ENCODE data around the gene PLEKHG4B.
"Not testable (repeated sequence)": the region's sequence is repeated elsewhere in the genome, so short reads cannot be mapped to it uniquely, and the experiment has no call there.

The PLEKHG4B gene, protein sequence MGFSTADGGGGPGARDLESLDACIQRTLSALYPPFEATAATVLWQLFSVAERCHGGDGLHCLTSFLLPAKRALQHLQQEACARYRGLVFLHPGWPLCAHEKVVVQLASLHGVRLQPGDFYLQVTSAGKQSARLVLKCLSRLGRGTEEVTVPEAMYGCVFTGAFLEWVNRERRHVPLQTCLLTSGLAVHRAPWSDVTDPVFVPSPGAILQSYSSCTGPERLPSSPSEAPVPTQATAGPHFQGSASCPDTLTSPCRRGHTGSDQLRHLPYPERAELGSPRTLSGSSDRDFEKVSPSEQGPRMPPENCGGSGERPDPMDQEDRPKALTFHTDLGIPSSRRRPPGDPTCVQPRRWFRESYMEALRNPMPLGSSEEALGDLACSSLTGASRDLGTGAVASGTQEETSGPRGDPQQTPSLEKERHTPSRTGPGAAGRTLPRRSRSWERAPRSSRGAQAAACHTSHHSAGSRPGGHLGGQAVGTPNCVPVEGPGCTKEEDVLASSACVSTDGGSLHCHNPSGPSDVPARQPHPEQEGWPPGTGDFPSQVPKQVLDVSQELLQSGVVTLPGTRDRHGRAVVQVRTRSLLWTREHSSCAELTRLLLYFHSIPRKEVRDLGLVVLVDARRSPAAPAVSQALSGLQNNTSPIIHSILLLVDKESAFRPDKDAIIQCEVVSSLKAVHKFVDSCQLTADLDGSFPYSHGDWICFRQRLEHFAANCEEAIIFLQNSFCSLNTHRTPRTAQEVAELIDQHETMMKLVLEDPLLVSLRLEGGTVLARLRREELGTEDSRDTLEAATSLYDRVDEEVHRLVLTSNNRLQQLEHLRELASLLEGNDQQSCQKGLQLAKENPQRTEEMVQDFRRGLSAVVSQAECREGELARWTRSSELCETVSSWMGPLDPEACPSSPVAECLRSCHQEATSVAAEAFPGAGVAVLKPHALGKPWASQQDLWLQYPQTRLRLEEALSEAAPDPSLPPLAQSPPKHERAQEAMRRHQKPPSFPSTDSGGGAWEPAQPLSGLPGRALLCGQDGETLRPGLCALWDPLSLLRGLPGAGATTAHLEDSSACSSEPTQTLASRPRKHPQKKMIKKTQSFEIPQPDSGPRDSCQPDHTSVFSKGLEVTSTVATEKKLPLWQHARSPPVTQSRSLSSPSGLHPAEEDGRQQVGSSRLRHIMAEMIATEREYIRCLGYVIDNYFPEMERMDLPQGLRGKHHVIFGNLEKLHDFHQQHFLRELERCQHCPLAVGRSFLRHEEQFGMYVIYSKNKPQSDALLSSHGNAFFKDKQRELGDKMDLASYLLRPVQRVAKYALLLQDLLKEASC (N-terminal part only)

DNA sequence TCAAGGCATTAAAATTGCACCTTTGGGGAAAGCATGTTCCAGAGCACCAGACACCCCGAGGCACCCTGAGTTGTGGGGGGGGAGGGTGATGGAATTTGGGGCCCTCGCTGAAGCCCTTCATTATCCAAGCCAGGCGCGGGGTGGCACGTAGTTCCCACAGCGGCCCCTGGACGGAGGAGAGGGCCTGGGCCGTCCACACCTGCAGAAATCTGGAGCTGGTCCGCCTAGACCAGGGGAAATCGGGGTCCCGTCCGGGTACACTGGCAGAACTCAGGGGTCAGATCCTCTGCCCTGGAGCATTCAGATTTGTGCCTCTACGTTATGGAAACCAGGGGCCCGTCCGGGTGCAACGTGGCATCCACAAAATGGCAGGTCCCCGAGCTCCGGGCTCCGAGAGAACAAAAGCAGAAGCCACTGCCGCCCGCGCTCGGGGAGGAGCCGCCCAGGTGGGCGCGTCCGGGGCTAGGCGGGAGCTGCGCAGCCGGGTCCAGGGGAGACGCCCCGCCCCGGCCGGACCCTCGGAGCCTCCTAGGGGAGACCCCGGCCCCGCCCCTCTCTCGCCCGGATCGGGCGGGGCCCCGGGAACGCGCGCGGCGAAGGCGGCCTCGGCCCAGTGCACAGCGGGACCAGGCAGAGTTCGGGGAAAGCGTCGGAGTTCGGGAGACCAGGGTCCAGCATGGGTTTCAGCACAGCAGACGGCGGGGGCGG lies at the start of gene PLEKHG4B:
Gene PLEKHG4B (plus strand): TSS at position 613 of the 708 bp plus-strand sequence. CDS start 64 bp downstream, at position 677.
- Histone ChIP-seq H3K9me3 (ENCODE audit: insufficient read depth, low read length, severe bottlenecking) (no peaks in the 10 kb centered on the region), H3K4me3 (ENCODE audit: low read depth in 1 of 2, low read length in 2 of 2) (no peak within 1 kb of the TSS), H3K27ac (ENCODE audit: low read length) (no peak within 1 kb of the TSS), H3K79me2 (ENCODE audit: insufficient read depth, low read length) (no peaks in the 10 kb centered on the region), H2AFZ (ENCODE audit: low read depth, low read length) (no peak within 1 kb of the TSS), H3K4me1 (ENCODE audit: insufficient read depth, low read length) (no peaks in the 10 kb centered on the region), H3K9ac (ENCODE audit: low read depth, low read length) (no peak within 1 kb of the TSS), H3K27me3 (ENCODE audit: insufficient read depth, low read length, poor library complexity) (peaks cover 2% of the 10 kb centered on the region), H4K20me1 (ENCODE audit: insufficient read depth, low read length) (no peaks in the 10 kb centered on the region; the same call in 1 of the 2 replicates), H3K36me3 (ENCODE audit: insufficient read depth, low read length) (no peaks in the 10 kb centered on the region), H3K4me2 (ENCODE audit: insufficient read depth, low read length) (no peak within 1 kb of the TSS)
- no peak for DNase-seq
- TF ChIP-seq EZH2 (IDR thresholded peaks at IDR 0.05; ENCODE audit: borderline replicate concordance, low read depth, low read length, severe bottlenecking) = no peak
- TF ChIP-seq, protein P1, sequence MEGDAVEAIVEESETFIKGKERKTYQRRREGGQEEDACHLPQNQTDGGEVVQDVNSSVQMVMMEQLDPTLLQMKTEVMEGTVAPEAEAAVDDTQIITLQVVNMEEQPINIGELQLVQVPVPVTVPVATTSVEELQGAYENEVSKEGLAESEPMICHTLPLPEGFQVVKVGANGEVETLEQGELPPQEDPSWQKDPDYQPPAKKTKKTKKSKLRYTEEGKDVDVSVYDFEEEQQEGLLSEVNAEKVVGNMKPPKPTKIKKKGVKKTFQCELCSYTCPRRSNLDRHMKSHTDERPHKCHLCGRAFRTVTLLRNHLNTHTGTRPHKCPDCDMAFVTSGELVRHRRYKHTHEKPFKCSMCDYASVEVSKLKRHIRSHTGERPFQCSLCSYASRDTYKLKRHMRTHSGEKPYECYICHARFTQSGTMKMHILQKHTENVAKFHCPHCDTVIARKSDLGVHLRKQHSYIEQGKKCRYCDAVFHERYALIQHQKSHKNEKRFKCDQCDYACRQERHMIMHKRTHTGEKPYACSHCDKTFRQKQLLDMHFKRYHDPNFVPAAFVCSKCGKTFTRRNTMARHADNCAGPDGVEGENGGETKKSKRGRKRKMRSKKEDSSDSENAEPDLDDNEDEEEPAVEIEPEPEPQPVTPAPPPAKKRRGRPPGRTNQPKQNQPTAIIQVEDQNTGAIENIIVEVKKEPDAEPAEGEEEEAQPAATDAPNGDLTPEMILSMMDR (IDR thresholded peaks at IDR 0.05; ENCODE audit: borderline replicate concordance, extremely low read depth, low read length, poor library complexity, severe bottlenecking) = no peak
- no peak for ATAC-seq (ENCODE audit: insufficient read depth, low read depth)

DNA sequence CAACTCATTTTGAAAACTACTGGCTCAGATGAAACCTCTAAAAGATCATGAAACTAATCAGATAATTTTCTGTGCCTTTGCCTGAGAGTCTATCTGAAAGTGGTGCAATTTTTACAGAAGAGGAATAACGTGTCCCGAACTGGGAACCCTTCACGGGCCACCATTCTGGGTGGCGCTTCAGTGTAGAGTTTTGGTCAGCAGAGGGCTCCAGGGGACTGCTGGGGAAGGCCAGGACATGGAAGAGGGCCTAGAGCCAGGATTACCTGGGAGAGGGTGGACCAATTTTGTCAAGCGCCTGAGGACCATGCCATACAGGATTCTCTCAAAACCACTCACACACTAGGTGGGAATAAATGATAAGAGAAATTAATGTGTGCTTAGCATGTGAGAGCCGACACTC lies 49.7 kb upstream of the PLEKHG4B start:
- TF ChIP-seq EZH2 (IDR thresholded peaks at IDR 0.05; ENCODE audit: borderline replicate concordance, low read depth, low read length, severe bottlenecking) = no peak
- TF ChIP-seq, protein P1 (IDR thresholded peaks at IDR 0.05; ENCODE audit: borderline replicate concordance, extremely low read depth, low read length, poor library complexity, severe bottlenecking) = peak; percentile 40
- H3K36me3 ChIP-seq (ENCODE audit: insufficient read depth, low read length) = no peaks in the 10 kb centered on the region
- H3K27ac ChIP-seq (ENCODE audit: low read length) = no peak overlapping the region
- no peak overlapping the region for H3K4me3 ChIP-seq (ENCODE audit: low read depth in 1 of 2, low read length in 2 of 2)
- ATAC-seq (ENCODE audit: insufficient read depth, low read depth) (no peak; the same call in 2 of the 3 replicates), DNase-seq (no peak)
- H3K9me3 ChIP-seq (ENCODE audit: insufficient read depth, low read length, severe bottlenecking) = no peaks in the 10 kb centered on the region
- no peaks in the 10 kb centered on the region for H3K79me2 ChIP-seq (ENCODE audit: insufficient read depth, low read length)
- no peaks in the 10 kb centered on the region for H3K4me1 ChIP-seq (ENCODE audit: insufficient read depth, low read length)
- H3K27me3 ChIP-seq (ENCODE audit: insufficient read depth, low read length, poor library complexity) = peaks cover 15% of the 10 kb centered on the region
- no peak overlapping the region for H2AFZ ChIP-seq (ENCODE audit: low read depth, low read length)
- H3K4me2 ChIP-seq (ENCODE audit: insufficient read depth, low read length) = no peak overlapping the region
- H4K20me1 ChIP-seq (ENCODE audit: insufficient read depth, low read length) = no peaks in the 10 kb centered on the region
- no peak overlapping the region for H3K9ac ChIP-seq (ENCODE audit: low read depth, low read length)

DNA sequence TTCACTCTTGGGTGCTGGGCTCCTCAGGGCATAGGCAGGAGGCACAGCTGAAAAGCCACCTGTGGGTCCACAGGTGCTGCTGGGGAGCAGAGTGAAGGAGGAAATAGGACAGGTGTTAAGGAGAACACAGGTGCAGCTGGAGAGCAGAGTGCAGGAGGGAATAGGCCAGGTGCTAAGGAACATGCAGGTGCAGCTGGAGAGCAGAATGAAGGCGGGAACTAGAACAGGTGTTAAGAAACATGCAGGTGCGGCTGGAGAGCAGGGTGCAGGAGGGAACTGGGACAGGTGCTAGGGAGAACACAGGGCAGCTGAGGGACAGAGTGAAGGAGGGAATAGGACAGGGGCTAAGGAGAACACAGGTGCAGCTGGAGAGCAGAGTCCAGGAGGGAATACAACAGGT lies 43.8 kb upstream of the PLEKHG4B start:
- Histone ChIP-seq H3K4me3 (ENCODE audit: low read depth in 1 of 2, low read length in 2 of 2) (no peak overlapping the region), H3K36me3 (ENCODE audit: insufficient read depth, low read length) (no peaks in the 10 kb centered on the region), H3K9ac (ENCODE audit: low read depth, low read length) (no peak overlapping the region), H3K27ac (ENCODE audit: low read length) (no peak overlapping the region), H3K9me3 (ENCODE audit: insufficient read depth, low read length, severe bottlenecking) (no peaks in the 10 kb centered on the region), H3K27me3 (ENCODE audit: insufficient read depth, low read length, poor library complexity) (peaks cover 8% of the 10 kb centered on the region), H2AFZ (ENCODE audit: low read depth, low read length) (no peak overlapping the region), H3K4me2 (ENCODE audit: insufficient read depth, low read length) (no peak overlapping the region), H3K4me1 (ENCODE audit: insufficient read depth, low read length) (no peaks in the 10 kb centered on the region), H4K20me1 (ENCODE audit: insufficient read depth, low read length) (no peaks in the 10 kb centered on the region), H3K79me2 (ENCODE audit: insufficient read depth, low read length) (no peaks in the 10 kb centered on the region)
- no peak for TF ChIP-seq EZH2 (IDR thresholded peaks at IDR 0.05; ENCODE audit: borderline replicate concordance, low read depth, low read length, severe bottlenecking)
- TF ChIP-seq, protein P1 (IDR thresholded peaks at IDR 0.05; ENCODE audit: borderline replicate concordance, extremely low read depth, low read length, poor library complexity, severe bottlenecking) = no peak
- ATAC-seq (ENCODE audit: insufficient read depth, low read depth) (no peak), DNase-seq (no peak)

DNA sequence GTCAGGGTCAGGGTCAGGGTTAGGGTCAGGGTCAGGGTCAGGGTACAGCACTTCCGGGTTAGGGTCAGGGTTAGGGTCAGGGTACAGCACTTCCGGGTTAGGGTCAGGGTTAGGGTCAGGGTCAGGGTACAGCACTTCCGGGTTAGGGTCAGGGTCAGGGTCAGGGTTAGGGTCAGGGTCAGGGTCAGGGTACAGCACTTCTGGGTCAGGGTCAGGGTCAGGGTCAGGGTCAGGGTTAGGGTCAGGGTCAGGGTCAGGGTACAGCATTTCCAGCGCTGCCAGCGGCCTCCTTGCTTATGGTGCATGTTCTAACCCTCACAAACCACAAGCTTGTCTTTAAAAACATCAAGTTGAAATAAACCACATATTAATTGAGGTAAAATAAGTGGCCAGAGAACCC lies 42.4 kb upstream of the PLEKHG4B start:
- not testable (repeated sequence) for ATAC-seq (ENCODE audit: insufficient read depth, low read depth); H3K36me3 ChIP-seq (ENCODE audit: insufficient read depth, low read length)

More for the DNA sequence above, 42.4 kb upstream of the PLEKHG4B start:
- not testable (repeated sequence) for H3K27me3 ChIP-seq (ENCODE audit: insufficient read depth, low read length, poor library complexity); H3K27ac ChIP-seq (ENCODE audit: low read length); H3K79me2 ChIP-seq (ENCODE audit: insufficient read depth, low read length); H3K4me1 ChIP-seq (ENCODE audit: insufficient read depth, low read length); DNase-seq; H3K9ac ChIP-seq (ENCODE audit: low read depth, low read length); H3K4me2 ChIP-seq (ENCODE audit: insufficient read depth, low read length); H3K9me3 ChIP-seq (ENCODE audit: insufficient read depth, low read length, severe bottlenecking); H2AFZ ChIP-seq (ENCODE audit: low read depth, low read length); H3K4me3 ChIP-seq (ENCODE audit: low read depth in 1 of 2, low read length in 2 of 2); H4K20me1 ChIP-seq (ENCODE audit: insufficient read depth, low read length)
